GM23338 (cell line): ENCODE measurements around the gene CCDC183. TPM values are rescaled to one million over a fixed set of nuclear protein-coding genes. Genes with fewer than 3 reads are reported as not detected.

Source experiments
- ATAC-seq: fragments of 200-7000 bp; cut with Tn5 transposase; 3 replicates; pipeline ENCODE4 v1.9.1; 2020
- DNase-seq: peaks from one replicate; pipeline ENCODE4 v3.0.0-alpha.2; 2015; ENCODE audit warnings: low spot score
- H2AFZ ChIP-seq: fragments of 200-600 bp; sonication (generic); 2 replicates; pipeline ENCODE4 v1.8.0; 2016; ENCODE audit warnings: antibody characterized with exemption, mild to moderate bottlenecking, moderate library complexity
- H3F3A ChIP-seq: fragments of 200-600 bp; sonication (generic); replicated peaks from 2 replicates; pipeline ENCODE4 v1.8.0; 2017; ENCODE audit warnings: antibody characterized with exemption, mixed run types, low read depth
- H3K27ac ChIP-seq: fragments of 200-600 bp; sonication (generic); 2 replicates; pipeline ENCODE4 v1.6.1; 2016; ENCODE audit warnings: low read depth
- H3K27me3 ChIP-seq: fragments of 200-600 bp; sonication (generic); 2 replicates; pipeline ENCODE4 v1.8.0; 2016; ENCODE audit warnings: mild to moderate bottlenecking, mixed run types, moderate library complexity; ENCODE audit not compliant: insufficient read depth
- H3K36me3 ChIP-seq: fragments of 200-600 bp; sonication (generic); 2 replicates; pipeline ENCODE4 v1.8.0; 2016; ENCODE audit warnings: mild to moderate bottlenecking; ENCODE audit not compliant: insufficient read depth
- H3K4me1 ChIP-seq: fragments of 200-600 bp; sonication (generic); 2 replicates; pipeline ENCODE4 v1.8.0; 2016; ENCODE audit warnings: mild to moderate bottlenecking, moderate library complexity; ENCODE audit not compliant: insufficient read depth
- H3K4me2 ChIP-seq: fragments of 200-600 bp; sonication (generic); 2 replicates; pipeline ENCODE4 v1.7.1; 2017; ENCODE audit warnings: mixed run types
- H3K4me3 ChIP-seq: fragments of 200-600 bp; sonication (generic); 2 replicates; pipeline ENCODE4 v1.6.1; 2016; ENCODE audit warnings: mixed run types
- H3K79me2 ChIP-seq: fragments of 200-600 bp; sonication (generic); replicated peaks from 2 replicates; pipeline ENCODE4 v1.8.0; 2017; ENCODE audit warnings: mild to moderate bottlenecking; ENCODE audit not compliant: insufficient read depth
- H3K9me2 ChIP-seq: fragments of 200-600 bp; sonication (generic); 2 replicates; pipeline ENCODE4 v1.8.0; 2017; ENCODE audit not compliant: insufficient read depth
- H4K20me1 ChIP-seq: fragments of 200-600 bp; sonication (generic); replicated peaks from 2 replicates; pipeline ENCODE4 v1.8.0; 2017; ENCODE audit warnings: mild to moderate bottlenecking; ENCODE audit not compliant: insufficient read depth
- H3K27ac Mint-ChIP-seq: 2 replicates; pipeline ENCODE4 v1.8.0; 2020; ENCODE audit warnings: inconsistent platforms, mild to moderate bottlenecking, moderate library complexity, mixed read lengths
- H3K27me3 Mint-ChIP-seq: 3 replicates; pipeline ENCODE4 v1.8.0; 2022; ENCODE audit warnings: low read depth, mild to moderate bottlenecking, moderate library complexity, mixed read lengths, inconsistent platforms; ENCODE audit not compliant: insufficient read depth, poor library complexity
- H3K36me3 Mint-ChIP-seq: 3 replicates; pipeline ENCODE4 v1.8.0; 2021; ENCODE audit warnings: low read depth, mild to moderate bottlenecking, inconsistent platforms, moderate library complexity, mixed read lengths
- H3K4me1 Mint-ChIP-seq: 3 replicates; pipeline ENCODE4 v1.8.0; 2020; ENCODE audit warnings: mild to moderate bottlenecking, inconsistent platforms, mixed read lengths
- H3K4me3 Mint-ChIP-seq: 3 replicates; pipeline ENCODE4 v1.8.0; 2021; ENCODE audit warnings: moderate library complexity, mild to moderate bottlenecking, inconsistent platforms, mixed read lengths
- H3K9me3 Mint-ChIP-seq: 3 replicates; pipeline ENCODE4 v1.8.0; 2020; ENCODE audit warnings: moderate library complexity, mild to moderate bottlenecking, inconsistent platforms, mixed read lengths
- CREB1 ChIP-seq: fragments of 250-450 bp; sonication (Bioruptor Pico); IDR thresholded peaks from 2 replicates; pipeline ENCODE4 v1.5.0; 2020; ENCODE audit warnings: low read depth, mild to moderate bottlenecking, moderate library complexity
- EZH2 ChIP-seq: fragments of 200-600 bp; sonication (generic); IDR thresholded peaks from one replicate; pipeline ENCODE4 v1.8.0; 2017; ENCODE audit warnings: antibody characterized with exemption, mild to moderate bottlenecking, low read depth; ENCODE audit not compliant: unreplicated experiment
- EZH2phosphoT487 ChIP-seq: fragments of 200-600 bp; sonication (generic); IDR thresholded peaks from one replicate; pipeline ENCODE4 v1.8.1; 2018; ENCODE audit warnings: antibody characterized with exemption; ENCODE audit not compliant: unreplicated experiment
- JUNB ChIP-seq: IDR thresholded peaks from one replicate; pipeline ENCODE4 v1.6.1; 2016; ENCODE audit warnings: antibody characterized with exemption; ENCODE audit not compliant: unreplicated experiment
- NANOG ChIP-seq: IDR thresholded peaks from 2 replicates; pipeline ENCODE4 v1.6.1; 2016; ENCODE audit warnings: antibody characterized with exemption, borderline replicate concordance
- POLR2AphosphoS5 ChIP-seq: IDR thresholded peaks from 2 replicates; pipeline ENCODE4 v1.6.1; 2016; ENCODE audit warnings: antibody characterized with exemption, low read depth
- STAT1 ChIP-seq: IDR thresholded peaks from one replicate; pipeline ENCODE4 v1.6.1; 2016; ENCODE audit warnings: antibody characterized with exemption; ENCODE audit not compliant: unreplicated experiment
- ZNF114 ChIP-seq: fragments of 250-450 bp; sonication (Bioruptor Pico); IDR thresholded peaks from 2 replicates; pipeline ENCODE4 v1.5.0; 2020; ENCODE audit warnings: mild to moderate bottlenecking, moderate library complexity
- ZNF331 ChIP-seq: fragments of 250-450 bp; sonication (Bioruptor Pico); IDR thresholded peaks from 2 replicates; pipeline ENCODE4 v1.5.0; 2020; ENCODE audit warnings: low read depth, mild to moderate bottlenecking, moderate library complexity
- polyA plus RNA-seq: library from polyadenylated mRNA; unstranded; fragments of >200 nt; fragmentation: Nextera tagmentation; extraction: Ambion mirVana; gene quantifications from 2 replicates; pipeline ENCODE4 v1.2.1, GENCODE V29; 2016
- total RNA-seq: library from RNA; depleted of rRNA; stranded (reverse); fragments of >200 nt; shearing (Covaris generic); gene quantifications from 2 replicates; pipeline ENCODE4 v1.2.3, GENCODE V29; 2014
- TF ChIP-seq, protein P1 (sequence below): fragments of 250-450 bp; sonication (Bioruptor Pico); IDR thresholded peaks from 2 replicates; pipeline ENCODE4 v1.5.0; 2020; ENCODE audit warnings: mild to moderate bottlenecking, moderate library complexity
- TF ChIP-seq, protein P2 (sequence below): IDR thresholded peaks from 2 replicates; pipeline ENCODE4 v1.6.1; 2016; ENCODE audit warnings: antibody characterized with exemption
- TF ChIP-seq, protein P3 (sequence below), 2 experiments: fragments of 200-600 bp in 1 of 2; sonication (generic) in 1 of 2; conservative IDR thresholded peaks; 2 replicates each; pipeline versions ENCODE4 v1.5.1 to v1.6.1; 2016 to 2017; ENCODE audit warnings: antibody characterized with exemption in 2 of 2, low read depth in 2 of 2, mild to moderate bottlenecking in 2 of 2, moderate library complexity in 1 of 2
- TF ChIP-seq, protein P4 (sequence below): IDR thresholded peaks from one replicate; pipeline ENCODE4 v1.6.1; 2018; ENCODE audit warnings: antibody characterized with exemption; ENCODE audit not compliant: unreplicated experiment

CCDC183 gene
- total and polyA plus RNA-seq, 2 experiments from 2014 or later, result 1.1 to 1.2 TPM

DNA sequence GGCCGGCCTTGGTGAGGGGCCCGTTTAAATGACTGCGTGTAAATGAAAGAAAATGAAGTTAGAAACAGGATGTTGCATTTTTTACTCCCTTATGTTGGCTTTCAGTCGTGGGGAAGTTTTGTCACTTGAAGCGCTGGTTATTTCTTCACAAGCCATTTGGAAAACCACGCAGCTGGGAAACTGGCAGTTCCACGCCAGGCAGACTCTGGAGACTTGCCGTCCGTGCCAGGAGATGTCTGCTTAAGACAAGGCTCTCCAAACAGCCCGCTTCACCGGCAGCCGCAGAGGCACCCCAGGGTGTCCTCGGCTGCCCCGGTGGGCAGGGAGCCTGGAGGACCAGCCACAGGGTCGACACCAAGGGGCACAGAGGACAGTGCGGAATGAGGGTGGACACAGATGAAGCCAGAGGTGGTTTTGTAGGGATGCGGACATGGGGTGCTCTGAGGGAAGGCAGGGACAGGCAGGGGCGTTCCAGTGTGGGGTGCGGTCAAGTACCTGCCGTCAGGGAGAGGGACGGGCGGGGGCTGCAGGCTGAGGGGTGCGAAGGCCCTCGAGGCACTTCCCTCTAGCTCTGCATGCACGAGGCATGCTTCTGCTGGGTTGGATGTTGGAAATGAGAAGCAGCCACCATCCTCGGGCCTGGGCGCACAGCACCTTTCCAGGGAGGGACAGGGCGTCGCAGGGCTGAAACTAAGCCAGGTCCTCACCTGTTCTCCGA is 35.0 kb downstream of the CCDC183 start:
- no peak overlapping the region for H3K27ac Mint-ChIP-seq
- DNase-seq, result no peak

More for the DNA sequence above, 35.0 kb downstream of the CCDC183 start:
- no peaks in the 10 kb centered on the region for H3K9me2 ChIP-seq
- Mint-ChIP-seq H3K9me3 (no peaks in the 10 kb centered on the region; the same call in 2 of the 3 replicates), H3K27me3 (peaks cover 12% of the 10 kb centered on the region), H3K4me3 (no peak overlapping the region), H3K36me3 (peaks cover 33% of the 10 kb centered on the region), H3K4me1 (no peaks in the 10 kb centered on the region)
- no peaks in the 10 kb centered on the region for H3K36me3 ChIP-seq
- no peak for TF ChIP-seq POLR2AphosphoS5
- no peak for TF ChIP-seq EZH2
- TF ChIP-seq, protein P1, sequence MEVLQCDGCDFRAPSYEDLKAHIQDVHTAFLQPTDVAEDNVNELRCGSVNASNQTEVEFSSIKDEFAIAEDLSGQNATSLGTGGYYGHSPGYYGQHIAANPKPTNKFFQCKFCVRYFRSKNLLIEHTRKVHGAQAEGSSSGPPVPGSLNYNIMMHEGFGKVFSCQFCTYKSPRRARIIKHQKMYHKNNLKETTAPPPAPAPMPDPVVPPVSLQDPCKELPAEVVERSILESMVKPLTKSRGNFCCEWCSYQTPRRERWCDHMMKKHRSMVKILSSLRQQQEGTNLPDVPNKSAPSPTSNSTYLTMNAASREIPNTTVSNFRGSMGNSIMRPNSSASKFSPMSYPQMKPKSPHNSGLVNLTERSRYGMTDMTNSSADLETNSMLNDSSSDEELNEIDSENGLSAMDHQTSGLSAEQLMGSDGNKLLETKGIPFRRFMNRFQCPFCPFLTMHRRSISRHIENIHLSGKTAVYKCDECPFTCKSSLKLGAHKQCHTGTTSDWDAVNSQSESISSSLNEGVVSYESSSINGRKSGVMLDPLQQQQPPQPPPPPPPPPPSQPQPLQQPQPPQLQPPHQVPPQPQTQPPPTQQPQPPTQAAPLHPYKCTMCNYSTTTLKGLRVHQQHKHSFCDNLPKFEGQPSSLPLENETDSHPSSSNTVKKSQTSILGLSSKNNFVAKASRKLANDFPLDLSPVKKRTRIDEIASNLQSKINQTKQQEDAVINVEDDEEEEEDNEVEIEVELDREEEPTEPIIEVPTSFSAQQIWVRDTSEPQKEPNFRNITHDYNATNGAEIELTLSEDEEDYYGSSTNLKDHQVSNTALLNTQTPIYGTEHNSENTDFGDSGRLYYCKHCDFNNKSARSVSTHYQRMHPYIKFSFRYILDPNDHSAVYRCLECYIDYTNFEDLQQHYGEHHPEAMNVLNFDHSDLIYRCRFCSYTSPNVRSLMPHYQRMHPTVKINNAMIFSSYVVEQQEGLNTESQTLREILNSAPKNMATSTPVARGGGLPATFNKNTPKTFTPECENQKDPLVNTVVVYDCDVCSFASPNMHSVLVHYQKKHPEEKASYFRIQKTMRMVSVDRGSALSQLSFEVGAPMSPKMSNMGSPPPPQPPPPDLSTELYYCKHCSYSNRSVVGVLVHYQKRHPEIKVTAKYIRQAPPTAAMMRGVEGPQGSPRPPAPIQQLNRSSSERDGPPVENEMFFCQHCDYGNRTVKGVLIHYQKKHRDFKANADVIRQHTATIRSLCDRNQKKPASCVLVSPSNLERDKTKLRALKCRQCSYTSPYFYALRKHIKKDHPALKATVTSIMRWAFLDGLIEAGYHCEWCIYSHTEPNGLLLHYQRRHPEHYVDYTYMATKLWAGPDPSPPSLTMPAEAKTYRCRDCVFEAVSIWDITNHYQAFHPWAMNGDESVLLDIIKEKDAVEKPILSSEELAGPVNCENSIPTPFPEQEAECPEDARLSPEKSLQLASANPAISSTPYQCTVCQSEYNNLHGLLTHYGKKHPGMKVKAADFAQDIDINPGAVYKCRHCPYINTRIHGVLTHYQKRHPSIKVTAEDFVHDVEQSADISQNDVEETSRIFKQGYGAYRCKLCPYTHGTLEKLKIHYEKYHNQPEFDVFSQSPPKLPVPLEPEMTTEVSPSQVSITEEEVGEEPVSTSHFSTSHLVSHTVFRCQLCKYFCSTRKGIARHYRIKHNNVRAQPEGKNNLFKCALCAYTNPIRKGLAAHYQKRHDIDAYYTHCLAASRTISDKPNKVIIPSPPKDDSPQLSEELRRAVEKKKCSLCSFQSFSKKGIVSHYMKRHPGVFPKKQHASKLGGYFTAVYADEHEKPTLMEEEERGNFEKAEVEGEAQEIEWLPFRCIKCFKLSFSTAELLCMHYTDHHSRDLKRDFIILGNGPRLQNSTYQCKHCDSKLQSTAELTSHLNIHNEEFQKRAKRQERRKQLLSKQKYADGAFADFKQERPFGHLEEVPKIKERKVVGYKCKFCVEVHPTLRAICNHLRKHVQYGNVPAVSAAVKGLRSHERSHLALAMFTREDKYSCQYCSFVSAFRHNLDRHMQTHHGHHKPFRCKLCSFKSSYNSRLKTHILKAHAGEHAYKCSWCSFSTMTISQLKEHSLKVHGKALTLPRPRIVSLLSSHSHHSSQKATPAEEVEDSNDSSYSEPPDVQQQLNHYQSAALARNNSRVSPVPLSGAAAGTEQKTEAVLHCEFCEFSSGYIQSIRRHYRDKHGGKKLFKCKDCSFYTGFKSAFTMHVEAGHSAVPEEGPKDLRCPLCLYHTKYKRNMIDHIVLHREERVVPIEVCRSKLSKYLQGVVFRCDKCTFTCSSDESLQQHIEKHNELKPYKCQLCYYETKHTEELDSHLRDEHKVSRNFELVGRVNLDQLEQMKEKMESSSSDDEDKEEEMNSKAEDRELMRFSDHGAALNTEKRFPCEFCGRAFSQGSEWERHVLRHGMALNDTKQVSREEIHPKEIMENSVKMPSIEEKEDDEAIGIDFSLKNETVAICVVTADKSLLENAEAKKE, result no peak
- TF ChIP-seq EZH2phosphoT487, result no peak
- no peak for TF ChIP-seq JUNB
- TF ChIP-seq NANOG, result no peak
- no peak for TF ChIP-seq CREB1 (CRISPR knock-in tag)
- no peak for TF ChIP-seq STAT1
- TF ChIP-seq ZNF114, result no peak
- TF ChIP-seq ZNF331 (CRISPR knock-in tag), result no peak
- TF ChIP-seq, protein P2, sequence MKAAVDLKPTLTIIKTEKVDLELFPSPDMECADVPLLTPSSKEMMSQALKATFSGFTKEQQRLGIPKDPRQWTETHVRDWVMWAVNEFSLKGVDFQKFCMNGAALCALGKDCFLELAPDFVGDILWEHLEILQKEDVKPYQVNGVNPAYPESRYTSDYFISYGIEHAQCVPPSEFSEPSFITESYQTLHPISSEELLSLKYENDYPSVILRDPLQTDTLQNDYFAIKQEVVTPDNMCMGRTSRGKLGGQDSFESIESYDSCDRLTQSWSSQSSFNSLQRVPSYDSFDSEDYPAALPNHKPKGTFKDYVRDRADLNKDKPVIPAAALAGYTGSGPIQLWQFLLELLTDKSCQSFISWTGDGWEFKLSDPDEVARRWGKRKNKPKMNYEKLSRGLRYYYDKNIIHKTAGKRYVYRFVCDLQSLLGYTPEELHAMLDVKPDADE, result no peak
- TF ChIP-seq, protein P3, sequence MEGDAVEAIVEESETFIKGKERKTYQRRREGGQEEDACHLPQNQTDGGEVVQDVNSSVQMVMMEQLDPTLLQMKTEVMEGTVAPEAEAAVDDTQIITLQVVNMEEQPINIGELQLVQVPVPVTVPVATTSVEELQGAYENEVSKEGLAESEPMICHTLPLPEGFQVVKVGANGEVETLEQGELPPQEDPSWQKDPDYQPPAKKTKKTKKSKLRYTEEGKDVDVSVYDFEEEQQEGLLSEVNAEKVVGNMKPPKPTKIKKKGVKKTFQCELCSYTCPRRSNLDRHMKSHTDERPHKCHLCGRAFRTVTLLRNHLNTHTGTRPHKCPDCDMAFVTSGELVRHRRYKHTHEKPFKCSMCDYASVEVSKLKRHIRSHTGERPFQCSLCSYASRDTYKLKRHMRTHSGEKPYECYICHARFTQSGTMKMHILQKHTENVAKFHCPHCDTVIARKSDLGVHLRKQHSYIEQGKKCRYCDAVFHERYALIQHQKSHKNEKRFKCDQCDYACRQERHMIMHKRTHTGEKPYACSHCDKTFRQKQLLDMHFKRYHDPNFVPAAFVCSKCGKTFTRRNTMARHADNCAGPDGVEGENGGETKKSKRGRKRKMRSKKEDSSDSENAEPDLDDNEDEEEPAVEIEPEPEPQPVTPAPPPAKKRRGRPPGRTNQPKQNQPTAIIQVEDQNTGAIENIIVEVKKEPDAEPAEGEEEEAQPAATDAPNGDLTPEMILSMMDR (conservative IDR thresholded peaks at IDR 0.05; ENCODE audit: low read depth in 2 of 2), result no peak
- TF ChIP-seq, protein P4, sequence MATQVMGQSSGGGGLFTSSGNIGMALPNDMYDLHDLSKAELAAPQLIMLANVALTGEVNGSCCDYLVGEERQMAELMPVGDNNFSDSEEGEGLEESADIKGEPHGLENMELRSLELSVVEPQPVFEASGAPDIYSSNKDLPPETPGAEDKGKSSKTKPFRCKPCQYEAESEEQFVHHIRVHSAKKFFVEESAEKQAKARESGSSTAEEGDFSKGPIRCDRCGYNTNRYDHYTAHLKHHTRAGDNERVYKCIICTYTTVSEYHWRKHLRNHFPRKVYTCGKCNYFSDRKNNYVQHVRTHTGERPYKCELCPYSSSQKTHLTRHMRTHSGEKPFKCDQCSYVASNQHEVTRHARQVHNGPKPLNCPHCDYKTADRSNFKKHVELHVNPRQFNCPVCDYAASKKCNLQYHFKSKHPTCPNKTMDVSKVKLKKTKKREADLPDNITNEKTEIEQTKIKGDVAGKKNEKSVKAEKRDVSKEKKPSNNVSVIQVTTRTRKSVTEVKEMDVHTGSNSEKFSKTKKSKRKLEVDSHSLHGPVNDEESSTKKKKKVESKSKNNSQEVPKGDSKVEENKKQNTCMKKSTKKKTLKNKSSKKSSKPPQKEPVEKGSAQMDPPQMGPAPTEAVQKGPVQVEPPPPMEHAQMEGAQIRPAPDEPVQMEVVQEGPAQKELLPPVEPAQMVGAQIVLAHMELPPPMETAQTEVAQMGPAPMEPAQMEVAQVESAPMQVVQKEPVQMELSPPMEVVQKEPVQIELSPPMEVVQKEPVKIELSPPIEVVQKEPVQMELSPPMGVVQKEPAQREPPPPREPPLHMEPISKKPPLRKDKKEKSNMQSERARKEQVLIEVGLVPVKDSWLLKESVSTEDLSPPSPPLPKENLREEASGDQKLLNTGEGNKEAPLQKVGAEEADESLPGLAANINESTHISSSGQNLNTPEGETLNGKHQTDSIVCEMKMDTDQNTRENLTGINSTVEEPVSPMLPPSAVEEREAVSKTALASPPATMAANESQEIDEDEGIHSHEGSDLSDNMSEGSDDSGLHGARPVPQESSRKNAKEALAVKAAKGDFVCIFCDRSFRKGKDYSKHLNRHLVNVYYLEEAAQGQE, result no peak
- H3K27me3 ChIP-seq, result no peaks in the 10 kb centered on the region
- H2AFZ ChIP-seq, result no peak overlapping the region
- no peak overlapping the region for H3K4me2 ChIP-seq
- no peak overlapping the region for H3K27ac ChIP-seq
- peaks cover 6% of the 10 kb centered on the region; the same call in 1 of the 2 replicates for H4K20me1 ChIP-seq
- ATAC-seq, result no peak
- H3F3A ChIP-seq, result peaks cover 5% of the 10 kb centered on the region; the same call in 1 of the 2 replicates
- no peaks in the 10 kb centered on the region for H3K4me1 ChIP-seq
- H3K79me2 ChIP-seq, result no peaks in the 10 kb centered on the region
- no peak overlapping the region for H3K4me3 ChIP-seq
